ENCODE measurements around the gene MTCH2.
"Not testable (repeated sequence)": the region's sequence is repeated elsewhere in the genome, so short reads cannot be mapped to it uniquely, and the experiment has no call there.

MTCH2 gene

GRCh38 chr11:47642099-47642855 lies at the start of gene MTCH2:
MTCH2 (minus strand) TSS chr11:47642559; CDS start chr11:47642465, 94 bp downstream.
- peak; percentile 95 for DNase-seq

GRCh38 chr11:47691979-47692378 lies 49.6 kb upstream of the MTCH2 start:
- no peak for DNase-seq

DNA sequence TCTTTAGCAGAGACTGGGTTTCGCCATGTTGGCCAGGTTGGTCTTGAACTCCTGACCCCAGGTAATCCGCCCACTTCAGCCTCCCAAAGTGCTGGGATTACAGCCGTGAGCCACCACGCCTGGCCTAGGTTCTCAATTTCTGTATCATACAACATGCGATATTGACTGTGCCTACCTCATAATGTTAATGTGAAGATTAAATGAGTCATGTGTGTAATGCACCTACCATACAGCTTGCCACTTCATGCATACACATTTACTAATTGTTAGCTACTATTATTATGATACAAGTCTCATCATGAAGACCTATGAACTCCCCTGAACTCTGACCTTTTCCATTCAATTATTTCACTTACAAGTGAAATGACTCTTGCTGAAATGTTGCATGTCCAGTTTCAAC lies 47.1 kb upstream of the MTCH2 start:
- DNase-seq = no peak

DNA sequence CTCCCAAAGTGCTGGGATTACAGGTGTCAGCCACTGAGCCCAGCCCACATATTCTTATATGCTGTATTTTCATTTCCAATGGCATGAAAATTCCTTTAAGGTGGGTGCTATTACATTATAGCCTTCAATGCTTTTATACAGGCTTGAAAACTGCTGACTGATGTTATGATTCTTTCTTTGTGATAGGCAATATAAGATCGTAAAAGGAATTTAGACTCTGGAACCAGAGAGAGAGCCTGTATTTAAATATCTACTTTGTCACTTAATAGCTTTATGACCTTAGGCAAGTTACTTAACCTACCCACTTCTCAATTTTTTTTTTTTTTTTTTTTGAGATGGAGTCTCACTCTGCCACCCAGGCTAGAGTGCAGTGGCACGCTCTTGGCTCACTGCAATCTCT lies 46.6 kb upstream of the MTCH2 start:
- no peak for DNase-seq

DNA sequence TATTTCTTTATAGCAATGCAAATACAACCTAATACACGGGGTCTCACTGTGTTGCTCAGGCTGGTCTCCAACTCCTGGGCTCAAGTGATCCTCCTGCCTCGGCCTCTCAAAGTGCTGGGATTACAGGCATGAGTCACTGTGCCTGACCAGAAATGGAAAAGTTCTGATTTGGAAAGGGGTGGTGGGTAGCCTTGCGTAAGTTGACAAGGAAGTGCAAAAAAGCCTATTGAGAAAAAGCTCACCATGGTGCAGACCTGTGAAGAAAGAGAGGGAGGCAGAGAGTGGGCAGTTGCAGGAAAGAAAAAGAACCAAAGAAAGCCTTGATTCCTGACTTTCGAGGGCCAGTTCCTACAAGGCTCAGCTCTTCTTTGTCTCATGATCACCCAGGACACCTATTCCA lies 45.8 kb upstream of the MTCH2 start:
- no peak for DNase-seq

- not testable (repeated sequence) for DNase-seq
These were observed 44.3 kb upstream of the MTCH2 start for GRCh38 chr11:47686704-47687103.

DNA sequence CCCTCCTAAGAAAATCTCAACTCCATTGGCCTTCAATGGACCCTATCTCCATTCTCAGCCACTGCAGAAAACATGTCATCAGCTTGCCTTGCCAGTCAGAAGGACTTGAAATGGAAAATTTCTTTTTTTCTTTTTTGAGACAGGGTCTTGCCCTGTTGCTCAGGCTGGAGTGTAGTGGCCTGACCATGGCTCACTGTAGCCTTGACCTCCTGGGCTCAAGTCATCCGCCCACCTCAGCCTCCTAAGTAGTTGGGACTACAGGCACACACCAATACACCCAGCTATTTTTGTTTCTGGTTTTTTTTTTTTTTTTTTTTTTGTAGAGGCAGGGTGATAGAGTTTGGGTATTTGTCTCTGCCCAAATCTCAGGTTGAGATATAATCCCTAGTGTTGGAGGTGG lies 43.8 kb upstream of the MTCH2 start:
- no peak for DNase-seq

- no peak for DNase-seq
These were observed 33.5 kb upstream of the MTCH2 start for GRCh38 chr11:47675851-47676250.

- DNase-seq = no peak
These were observed 29.9 kb upstream of the MTCH2 start for GRCh38 chr11:47672283-47672730.

- DNase-seq = no peak
These were observed 27.5 kb upstream of the MTCH2 start for GRCh38 chr11:47669856-47670255.

GRCh38 chr11:47668665-47669064 lies 26.3 kb upstream of the MTCH2 start:
- DNase-seq = no peak

DNA sequence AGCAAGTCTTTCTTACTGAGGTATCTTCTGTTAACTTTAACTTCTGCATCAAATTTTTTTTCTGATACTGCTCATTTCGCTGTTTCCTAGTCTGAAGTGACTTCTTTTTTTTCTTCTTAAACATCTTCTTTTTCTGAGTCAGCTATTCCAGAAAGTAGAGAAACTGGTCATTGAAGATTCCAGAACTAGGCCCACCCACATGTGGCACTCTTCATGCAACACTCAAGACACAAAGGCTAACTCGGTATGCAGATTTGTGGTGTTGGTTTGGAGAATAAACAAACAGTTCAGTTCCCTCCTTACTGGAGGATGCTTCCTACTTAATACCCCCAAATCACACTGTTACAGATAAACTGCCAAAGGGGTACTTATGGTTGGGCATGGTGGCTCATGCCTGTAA lies 25.2 kb upstream of the MTCH2 start:
- DNase-seq = no peak

GRCh38 chr11:47667135-47667534 lies 24.8 kb upstream of the MTCH2 start:
- DNase-seq = no peak

DNA sequence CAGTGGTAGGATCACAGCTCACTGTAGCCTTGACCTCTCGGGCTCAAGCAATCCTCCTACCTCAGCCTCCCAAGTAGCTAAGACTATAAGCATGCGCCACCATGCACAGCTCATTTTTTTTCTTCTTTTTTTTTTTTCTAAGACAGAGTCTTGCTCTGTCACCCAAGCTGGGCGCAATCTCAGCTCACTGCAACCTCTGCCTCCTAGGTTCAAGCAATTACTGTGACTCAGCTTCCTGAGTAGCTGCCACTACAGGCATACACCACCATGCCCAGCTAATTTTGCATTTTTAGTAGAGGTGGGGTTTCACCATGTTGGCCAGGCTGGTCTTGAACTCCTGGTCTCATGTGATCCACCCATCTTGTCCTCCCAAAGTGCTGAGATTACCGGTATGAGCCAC lies 22.6 kb upstream of the MTCH2 start:
- not testable (repeated sequence) for DNase-seq

- DNase-seq = no peak
These were observed 18.9 kb upstream of the MTCH2 start for GRCh38 chr11:47661245-47661644.

- DNase-seq = no peak
These were observed 16.9 kb upstream of the MTCH2 start for GRCh38 chr11:47659276-47659675.

GRCh38 chr11:47656260-47656885 lies 14.0 kb upstream of the MTCH2 start:
- DNase-seq = no peak

- no peak for DNase-seq
These were observed 9.6 kb upstream of the MTCH2 start for GRCh38 chr11:47651818-47652469.

GRCh38 chr11:47649276-47649675 lies 6.9 kb upstream of the MTCH2 start:
- DNase-seq = no peak

DNA sequence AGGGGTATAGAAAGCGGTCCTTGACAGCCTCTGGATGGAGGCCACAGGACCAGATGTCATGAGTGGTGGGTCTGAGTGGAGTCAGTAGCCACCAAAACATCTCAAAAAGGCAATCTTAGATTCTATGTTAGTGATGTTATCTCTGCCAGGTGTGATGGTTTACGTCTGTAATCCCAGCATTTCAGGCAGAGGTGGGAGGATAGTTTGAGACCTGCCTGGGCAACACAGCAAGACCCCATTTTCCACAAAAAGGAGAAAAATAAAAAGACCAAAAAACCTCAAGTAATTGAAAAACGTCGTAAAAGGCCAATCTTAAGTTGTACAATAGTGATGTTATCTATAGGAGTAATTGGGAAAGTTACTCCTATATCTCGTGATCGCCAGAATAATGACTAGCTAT lies 3.7 kb upstream of the MTCH2 start:
- DNase-seq = no peak

DNA sequence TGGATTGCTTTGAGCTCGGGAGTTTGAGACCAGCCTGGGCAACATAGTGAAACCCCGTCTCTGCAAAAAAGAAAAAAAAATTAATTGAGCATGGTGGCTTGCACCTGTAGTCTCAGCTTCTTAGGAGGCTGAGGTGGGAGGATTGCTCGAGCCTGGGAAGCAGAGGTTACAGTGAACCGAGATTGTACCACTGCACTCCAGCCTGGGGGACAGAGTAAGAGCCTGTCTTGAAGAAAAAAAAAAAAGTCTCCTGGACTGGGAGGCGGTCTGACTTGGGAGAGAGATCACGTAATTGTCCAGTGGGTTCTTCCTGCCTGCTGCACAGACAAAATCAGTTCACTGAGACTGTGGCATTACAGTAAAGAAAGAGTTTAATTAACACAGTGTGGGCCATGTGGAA lies 3.1 kb upstream of the MTCH2 start:
- DNase-seq = no peak

- DNase-seq = peak; percentile 55
These were observed 710 bp downstream of the MTCH2 start for GRCh38 chr11:47641600-47642098.

GRCh38 chr11:47640506-47640905 lies 1.9 kb downstream of the MTCH2 start:
- DNase-seq = not testable (repeated sequence)

DNA sequence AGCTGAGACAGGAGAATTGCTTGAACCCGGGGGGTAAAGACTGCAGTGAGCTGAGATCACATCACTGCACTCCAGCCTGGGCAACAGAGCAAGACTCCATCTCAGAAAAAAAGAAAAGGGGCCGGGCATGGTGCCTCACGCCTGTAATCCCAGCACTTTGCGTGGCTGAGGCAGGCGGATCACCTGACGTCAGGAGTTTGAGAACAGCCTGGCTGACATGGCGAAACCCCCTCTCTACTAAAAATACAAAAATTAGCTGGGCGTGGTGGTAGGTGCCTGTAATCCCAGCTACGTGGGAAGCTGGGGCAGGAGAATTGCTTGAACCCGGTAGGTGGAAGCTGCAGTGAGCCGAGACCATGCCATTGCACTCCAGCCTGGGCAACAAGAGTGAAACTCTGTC lies 6.0 kb downstream of the MTCH2 start:
- DNase-seq = not testable (repeated sequence)
